SK-N-SH (cell line): ENCODE data around the gene NRCAM. TPM values are rescaled to one million over a fixed set of nuclear protein-coding genes. Genes with fewer than 3 reads are reported as not detected.

Experiments
- CTCF ChIA-PET: fragments of 300-600, 350-600 bp; formaldehyde crosslinking; extraction: SDS; loops from one replicate; lab custom pipeline; 2021; lab: Yijun Ruan, JAX
- POLR2A ChIA-PET: fragments of 350-600 bp; sonication (Branson Sonifier 250); formaldehyde crosslinking; extraction: SDS; loops from one replicate; lab custom pipeline; 2020; ENCODE audit warnings: antibody characterized with exemption, inconsistent platforms; lab: Yijun Ruan, JAX
- DNase-seq: peaks from one replicate; pipeline ENCODE4 v3.0.0; 2012
- H2AFZ ChIP-seq: fragments of 200-600 bp; sonication (generic); 2 replicates; pipeline ENCODE4 v1.8.1; 2016; ENCODE audit warnings: antibody characterized with exemption, mild to moderate bottlenecking, low read depth
- H3F3A ChIP-seq: fragments of 200-600 bp; sonication (generic); replicated peaks from 2 replicates; pipeline ENCODE3; 2016; ENCODE audit warnings: antibody characterized with exemption, mild to moderate bottlenecking; ENCODE audit not compliant: insufficient read depth
- H3K27ac ChIP-seq, 2 experiments: fragments of 200-500 bp in 1 of 2; fragments of 200-600 bp in 1 of 2; sonication (Bioruptor generic) in 1 of 2; sonication (generic), shearing (Covaris generic) in 1 of 2; 2 replicates each; pipeline versions ENCODE4 v1.5.1 to v1.6.1; 2014 to 2016; ENCODE audit warnings: low read depth in 2 of 2, inconsistent platforms in 1 of 2, low read length in 1 of 2, mild to moderate bottlenecking in 1 of 2, mixed read lengths in 1 of 2
- H3K27me3 ChIP-seq: fragments of 200-600 bp; sonication (generic), shearing (Covaris generic); 2 replicates; pipeline ENCODE4 v1.6.1; 2016; ENCODE audit warnings: mixed run types; ENCODE audit not compliant: insufficient read depth
- H3K36me3 ChIP-seq, 2 experiments: fragments of 200-500 bp in 1 of 2; fragments of 200-600 bp in 1 of 2; sonication (Bioruptor generic) in 1 of 2; sonication (generic) in 1 of 2; replicated peaks in 1 of 2; 2 replicates each; pipeline versions ENCODE3 to v1.5.1; 2014 to 2016; ENCODE audit warnings: low read length in 1 of 2, mild to moderate bottlenecking in 1 of 2; ENCODE audit not compliant: insufficient read depth in 2 of 2, control insufficient read depth in 1 of 2
- H3K4me1 ChIP-seq, 2 experiments: fragments of 200-500 bp in 1 of 2; fragments of 200-600 bp in 1 of 2; sonication (Bioruptor generic) in 1 of 2; sonication (generic), shearing (Covaris generic) in 1 of 2; 2 replicates each; pipeline versions ENCODE4 v1.5.1 to v1.6.1; 2014 to 2016; ENCODE audit warnings: low read depth in 1 of 2, low read length in 1 of 2, mixed run types in 1 of 2; ENCODE audit not compliant: insufficient read depth in 2 of 2, control insufficient read depth in 1 of 2
- H3K4me2 ChIP-seq: fragments of 200-600 bp; sonication (generic), shearing (Covaris generic); 2 replicates; pipeline ENCODE4 v1.6.1; 2017; ENCODE audit warnings: mixed run types
- H3K4me3 ChIP-seq, 2 experiments: fragments of 200-500 bp in 1 of 2; fragments of 200-600 bp in 1 of 2; sonication (Bioruptor generic) in 1 of 2; sonication (generic), shearing (Covaris generic) in 1 of 2; 2 replicates each; pipeline versions ENCODE4 v1.5.1 to v1.8.1; 2014 to 2016; ENCODE audit warnings: low read depth in 2 of 2, inconsistent platforms in 1 of 2, low read length in 1 of 2, mild to moderate bottlenecking in 1 of 2, mixed read lengths in 1 of 2, moderate library complexity in 1 of 2
- H3K79me2 ChIP-seq: fragments of 200-600 bp; sonication (generic); 2 replicates; pipeline ENCODE4 v1.8.1; 2017; ENCODE audit warnings: mild to moderate bottlenecking; ENCODE audit not compliant: insufficient read depth
- H3K9ac ChIP-seq: fragments of 200-600 bp; sonication (generic); 2 replicates; pipeline ENCODE4 v1.6.1; 2017; ENCODE audit warnings: mixed run types
- H3K9me2 ChIP-seq: fragments of 200-600 bp; sonication (generic); 2 replicates; pipeline ENCODE4 v1.6.1; 2017; ENCODE audit warnings: mixed run types
- H3K9me3 ChIP-seq: fragments of 200-600 bp; sonication (generic); 2 replicates; pipeline ENCODE4 v1.6.1; 2017; ENCODE audit warnings: mixed run types, mild to moderate bottlenecking, moderate library complexity
- H4K20me1 ChIP-seq: fragments of 200-600 bp; sonication (generic); 2 replicates; pipeline ENCODE4 v1.6.1; 2017; ENCODE audit warnings: mild to moderate bottlenecking, mixed run types; ENCODE audit not compliant: insufficient read depth
- CHD2 ChIP-seq: fragments of 150-350 bp; IDR thresholded peaks from 2 replicates; pipeline ENCODE4 v1.6.1; 2018; ENCODE audit warnings: low read length; ENCODE audit not compliant: partially characterized antibody
- CTCF ChIP-seq: fragments of 200-600 bp; sonication (generic); IDR thresholded peaks from 2 replicates; pipeline ENCODE4 v1.6.1; 2017; ENCODE audit warnings: antibody characterized with exemption, mild to moderate bottlenecking, moderate library complexity
- EP300 ChIP-seq, 2 experiments: IDR thresholded peaks; 2 replicates each; pipeline versions ENCODE4 v1.4.0 to v1.6.1; 2012; ENCODE audit warnings: borderline replicate concordance in 1 of 2, low read depth in 1 of 2, low read length in 1 of 2
- EZH2phosphoT487 ChIP-seq: fragments of 200-600 bp; sonication (generic); IDR thresholded peaks from 2 replicates; pipeline ENCODE4 v1.6.1; 2017; ENCODE audit warnings: low read depth, mixed run types, mild to moderate bottlenecking, antibody characterized with exemption, moderate library complexity, borderline replicate concordance
- FOSL2 ChIP-seq: IDR thresholded peaks from 2 replicates; pipeline ENCODE4 v1.4.0; 2012; ENCODE audit warnings: low read depth, mild to moderate bottlenecking, moderate library complexity, borderline replicate concordance
- FOXJ3 ChIP-seq: sonication (generic); formaldehyde crosslinking; IDR thresholded peaks from 2 replicates; pipeline ENCODE4 v1.5.1; 2020; ENCODE audit warnings: mild to moderate bottlenecking, missing genetic modification reagents
- MAX ChIP-seq: IDR thresholded peaks from 2 replicates; pipeline ENCODE4 v1.4.0; 2012; ENCODE audit warnings: low read depth
- RAD21 ChIP-seq: IDR thresholded peaks from 2 replicates; pipeline ENCODE4 v1.6.1; 2012; ENCODE audit warnings: mild to moderate bottlenecking, low read length
- RCOR1 ChIP-seq: fragments of 150-350 bp; IDR thresholded peaks from 2 replicates; pipeline ENCODE4 v1.6.1; 2017; ENCODE audit warnings: antibody characterized with exemption, low read length
- REST ChIP-seq: IDR thresholded peaks from 2 replicates; pipeline ENCODE4 v1.6.1; 2012; ENCODE audit warnings: mild to moderate bottlenecking, low read depth, low read length, moderate library complexity
- RXRA ChIP-seq: IDR thresholded peaks from 2 replicates; pipeline ENCODE4 v1.4.0; 2012; ENCODE audit warnings: low read depth, mild to moderate bottlenecking, borderline replicate concordance
- SIN3A ChIP-seq: IDR thresholded peaks from 2 replicates; pipeline ENCODE4 v1.6.1; 2012; ENCODE audit warnings: low read depth, mild to moderate bottlenecking, low read length, moderate library complexity, borderline replicate concordance
- SMC3 ChIP-seq: IDR thresholded peaks from 2 replicates; pipeline ENCODE4 v1.6.1; 2012; ENCODE audit warnings: low read depth, low read length, improper control_type of control experiment
- TEAD4 ChIP-seq: IDR thresholded peaks from 2 replicates; pipeline ENCODE4 v1.4.0; 2012; ENCODE audit warnings: mild to moderate bottlenecking, borderline replicate concordance; ENCODE audit not compliant: insufficient read depth
- USF1 ChIP-seq: IDR thresholded peaks from 2 replicates; pipeline ENCODE4 v1.4.0; 2012; ENCODE audit warnings: low read depth, borderline replicate concordance
- WGBS: methylation state at CpG from one replicate; pipeline ENCODE4 v1.1.6; 2017; ENCODE audit warnings: low lambda C conversion rate; 5-methylcytosine and 5-hydroxymethylcytosine counted together
- polyA plus RNA-seq, 3 experiments: library from polyadenylated mRNA; depleted of rRNA; stranded (reverse); fragments of >200 nt; gene quantifications; 2 replicates each; pipeline ENCODE4 v1.2.3, GENCODE V29; 2012

NRCAM gene
- polyA plus RNA-seq, 1 of the 3 experiments (the other 2 are of a cell fraction) = 1.1 TPM

GRCh38 chr7:108244110-108244509 lies 212.1 kb downstream of the NRCAM start:
- no peak for DNase-seq
- Histone ChIP-seq H3K36me3 (no peaks in the 10 kb centered on the region), H3K79me2 (no peaks in the 10 kb centered on the region), H3K4me2 (no peak overlapping the region), H2AFZ (no peak overlapping the region), H3K4me1 (peaks cover 15 to 34% of the 10 kb centered on the region in 2 experiments; a peak in 3 of 4 replicates), H3K9ac (no peak overlapping the region), H3F3A (peaks cover 8% of the 10 kb centered on the region), H3K27ac (peak overlapping the region in 1 of 2 experiments; percentile 81; a peak in 1 of 4 replicates), H3K27me3 (no peaks in the 10 kb centered on the region), H3K4me3 (no peak overlapping the region), H3K9me2 (no peaks in the 10 kb centered on the region), H3K9me3 (no peaks in the 10 kb centered on the region), H4K20me1 (no peaks in the 10 kb centered on the region)
- CTCF ChIA-PET = interaction anchor here (0.7 kb wide), 1 partner anchor 8 kb away, joined by 3 read pairs; no protein-coding TSS in a partner anchor
- POLR2A ChIA-PET = no interaction called here
- 83% methylated on average over 3 of the region's 3 CpGs for WGBS
- TF ChIP-seq SMC3 (no peak), MAX (no peak), RAD21 (no peak), EZH2phosphoT487 (no peak), CHD2 (no peak), RCOR1 (no peak), CTCF (no peak), FOSL2 (no peak)

- no peaks in the 10 kb centered on the region for H3K79me2 ChIP-seq
- H3K4me1 ChIP-seq = peaks cover 17 to 53% of the 10 kb centered on the region in 2 experiments; a peak in 3 of 4 replicates
- no peaks in the 10 kb centered on the region for H4K20me1 ChIP-seq
- no peak overlapping the region for H3K4me3 ChIP-seq
- H2AFZ ChIP-seq = no peak overlapping the region; the same call in 1 of the 2 replicates
- peak overlapping the region in 1 of 2 experiments; percentile 86; a peak in 2 of 4 replicates for H3K27ac ChIP-seq
- ChIA-PET POLR2A (interaction anchor here (0.6 to 0.9 kb wide), 2 partner anchors 13 to 16 kb away, joined by 3 read pairs; no protein-coding TSS in a partner anchor), CTCF (interaction anchor here (0.7 to 4.4 kb wide), 7 partner anchors 10 to 257 kb away, joined by 3 to 13 read pairs (median 3); no protein-coding TSS in a partner anchor)
- H3K4me2 ChIP-seq = no peak overlapping the region
- no peaks in the 10 kb centered on the region for H3K9me3 ChIP-seq
- H3F3A ChIP-seq = peaks cover 3% of the 10 kb centered on the region
- no peaks in the 10 kb centered on the region for H3K27me3 ChIP-seq
- no peak for DNase-seq
- 59% methylated on average over 11 of the region's 11 CpGs for WGBS
- H3K9me2 ChIP-seq = no peaks in the 10 kb centered on the region
- no peak overlapping the region for H3K9ac ChIP-seq
- peaks cover 0 to 3% of the 10 kb centered on the region in 2 experiments for H3K36me3 ChIP-seq
- no peak for TF ChIP-seq CHD2
- no peak for TF ChIP-seq REST
- TF ChIP-seq FOXJ3 (CRISPR knock-in tag) = no peak
- TF ChIP-seq SIN3A = no peak
- no peak for TF ChIP-seq FOSL2
- TF ChIP-seq RXRA = no peak
- no peak for TF ChIP-seq EP300 (IDR thresholded peaks at IDR 0.05; ENCODE audit: borderline replicate concordance in 1 of 2, low read depth in 1 of 2, low read length in 1 of 2)
- TF ChIP-seq CTCF = no peak
- TF ChIP-seq USF1 = no peak
- TF ChIP-seq RCOR1 = no peak
- no peak for TF ChIP-seq TEAD4
Observed at GRCh38 chr7:108239501-108240225, 216.6 kb downstream of the NRCAM start.
